Measurements from ENCODE around the gene GAB2. TPM values are rescaled to one million over a fixed set of nuclear protein-coding genes. Genes with fewer than 3 reads are reported as not detected.

Gene GAB2
- polyA plus RNA-seq, 1 experiment: 8.7 TPM

DNA sequence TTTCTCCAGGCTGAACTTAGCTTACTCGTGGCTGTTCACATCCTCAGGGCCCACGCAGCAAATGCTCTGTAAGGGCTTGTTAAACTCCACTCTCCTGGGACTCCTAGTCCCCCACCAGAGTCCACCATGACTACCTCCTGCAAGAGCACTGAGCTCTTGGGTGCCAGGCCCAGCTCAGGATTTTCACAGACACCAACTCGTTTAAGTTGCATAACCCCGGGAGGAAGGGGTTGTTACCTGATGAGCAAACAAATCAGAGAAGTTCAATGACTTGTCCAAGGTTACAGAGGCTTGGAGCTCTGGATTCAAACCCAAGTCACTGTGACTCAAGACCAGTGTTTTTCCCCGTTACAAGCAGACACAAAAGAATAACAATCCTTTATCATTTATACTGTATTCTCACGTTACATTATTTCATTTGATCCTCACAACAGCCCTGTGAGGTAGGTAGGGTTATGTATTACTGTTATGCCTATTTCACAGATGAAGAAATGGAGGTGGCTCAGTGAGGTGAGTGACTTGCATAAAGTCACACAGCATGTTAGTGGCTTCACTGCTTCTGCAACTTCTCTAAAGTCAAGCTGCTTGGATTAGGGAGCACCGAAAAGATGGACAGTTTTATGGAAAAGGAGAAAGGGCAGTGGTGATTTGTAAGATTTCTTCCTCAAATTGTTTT lies 246.6 kb downstream of the GAB2 start:
- no peaks in the 10 kb centered on the region for H3K27me3 ChIP-seq (ENCODE audit: control insufficient read depth, insufficient read depth, low read length)
- H3K27ac ChIP-seq (ENCODE audit: low read depth, low read length): peak overlapping the region; percentile 31
- no peak for DNase-seq (ENCODE audit: low read depth, low spot score)
- no peaks in the 10 kb centered on the region for H3K9me3 ChIP-seq (ENCODE audit: control insufficient read depth, insufficient read depth, low read length)
- CTCF ChIA-PET: interaction anchor here (1.3 kb wide), 1 partner anchor 393 kb away, joined by 5 read pairs; no protein-coding TSS in a partner anchor
- H3K4me3 ChIP-seq (ENCODE audit: low read depth, low read length): no peak overlapping the region
- TF ChIP-seq, protein P1, sequence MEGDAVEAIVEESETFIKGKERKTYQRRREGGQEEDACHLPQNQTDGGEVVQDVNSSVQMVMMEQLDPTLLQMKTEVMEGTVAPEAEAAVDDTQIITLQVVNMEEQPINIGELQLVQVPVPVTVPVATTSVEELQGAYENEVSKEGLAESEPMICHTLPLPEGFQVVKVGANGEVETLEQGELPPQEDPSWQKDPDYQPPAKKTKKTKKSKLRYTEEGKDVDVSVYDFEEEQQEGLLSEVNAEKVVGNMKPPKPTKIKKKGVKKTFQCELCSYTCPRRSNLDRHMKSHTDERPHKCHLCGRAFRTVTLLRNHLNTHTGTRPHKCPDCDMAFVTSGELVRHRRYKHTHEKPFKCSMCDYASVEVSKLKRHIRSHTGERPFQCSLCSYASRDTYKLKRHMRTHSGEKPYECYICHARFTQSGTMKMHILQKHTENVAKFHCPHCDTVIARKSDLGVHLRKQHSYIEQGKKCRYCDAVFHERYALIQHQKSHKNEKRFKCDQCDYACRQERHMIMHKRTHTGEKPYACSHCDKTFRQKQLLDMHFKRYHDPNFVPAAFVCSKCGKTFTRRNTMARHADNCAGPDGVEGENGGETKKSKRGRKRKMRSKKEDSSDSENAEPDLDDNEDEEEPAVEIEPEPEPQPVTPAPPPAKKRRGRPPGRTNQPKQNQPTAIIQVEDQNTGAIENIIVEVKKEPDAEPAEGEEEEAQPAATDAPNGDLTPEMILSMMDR (IDR thresholded peaks at IDR 0.05; ENCODE audit: low read depth, low read length): no peak
- POLR2A ChIA-PET: interaction anchor here (0.6 kb wide), 1 partner anchor 12 kb away, joined by 3 read pairs; no protein-coding TSS in a partner anchor

DNA sequence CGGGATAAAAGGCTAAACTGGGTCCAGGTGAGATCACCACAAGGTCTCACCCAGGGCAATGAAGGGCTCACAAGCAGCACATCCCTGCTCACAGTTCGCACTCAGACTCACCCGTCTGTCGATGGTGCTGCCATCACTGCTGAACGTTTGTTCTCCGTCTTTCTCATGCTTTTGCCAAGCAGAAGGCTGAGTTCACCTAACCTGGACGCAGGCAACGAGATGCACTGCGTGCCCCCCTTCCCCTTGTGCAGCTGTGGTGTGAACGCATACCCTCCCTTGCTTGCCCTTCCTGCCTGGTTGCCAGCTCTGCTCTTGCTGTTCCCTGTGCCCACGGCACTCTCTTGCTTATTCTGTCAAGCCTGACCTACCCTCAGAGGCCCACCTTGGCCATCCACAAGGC lies 247.2 kb downstream of the GAB2 start:
- Histone ChIP-seq H3K4me3 (ENCODE audit: low read depth, low read length) (no peak overlapping the region), H3K27me3 (ENCODE audit: control insufficient read depth, insufficient read depth, low read length) (no peaks in the 10 kb centered on the region), H3K9me3 (ENCODE audit: control insufficient read depth, insufficient read depth, low read length) (no peaks in the 10 kb centered on the region), H3K27ac (ENCODE audit: low read depth, low read length) (peak overlapping the region; percentile 31)
- DNase-seq (ENCODE audit: low read depth, low spot score): no peak
- ChIA-PET POLR2A (no interaction called here), CTCF (interaction anchor here (1.3 kb wide), 1 partner anchor 394 kb away, joined by 5 read pairs; no protein-coding TSS in a partner anchor)
- TF ChIP-seq, protein P1 (IDR thresholded peaks at IDR 0.05; ENCODE audit: low read depth, low read length): no peak

DNA sequence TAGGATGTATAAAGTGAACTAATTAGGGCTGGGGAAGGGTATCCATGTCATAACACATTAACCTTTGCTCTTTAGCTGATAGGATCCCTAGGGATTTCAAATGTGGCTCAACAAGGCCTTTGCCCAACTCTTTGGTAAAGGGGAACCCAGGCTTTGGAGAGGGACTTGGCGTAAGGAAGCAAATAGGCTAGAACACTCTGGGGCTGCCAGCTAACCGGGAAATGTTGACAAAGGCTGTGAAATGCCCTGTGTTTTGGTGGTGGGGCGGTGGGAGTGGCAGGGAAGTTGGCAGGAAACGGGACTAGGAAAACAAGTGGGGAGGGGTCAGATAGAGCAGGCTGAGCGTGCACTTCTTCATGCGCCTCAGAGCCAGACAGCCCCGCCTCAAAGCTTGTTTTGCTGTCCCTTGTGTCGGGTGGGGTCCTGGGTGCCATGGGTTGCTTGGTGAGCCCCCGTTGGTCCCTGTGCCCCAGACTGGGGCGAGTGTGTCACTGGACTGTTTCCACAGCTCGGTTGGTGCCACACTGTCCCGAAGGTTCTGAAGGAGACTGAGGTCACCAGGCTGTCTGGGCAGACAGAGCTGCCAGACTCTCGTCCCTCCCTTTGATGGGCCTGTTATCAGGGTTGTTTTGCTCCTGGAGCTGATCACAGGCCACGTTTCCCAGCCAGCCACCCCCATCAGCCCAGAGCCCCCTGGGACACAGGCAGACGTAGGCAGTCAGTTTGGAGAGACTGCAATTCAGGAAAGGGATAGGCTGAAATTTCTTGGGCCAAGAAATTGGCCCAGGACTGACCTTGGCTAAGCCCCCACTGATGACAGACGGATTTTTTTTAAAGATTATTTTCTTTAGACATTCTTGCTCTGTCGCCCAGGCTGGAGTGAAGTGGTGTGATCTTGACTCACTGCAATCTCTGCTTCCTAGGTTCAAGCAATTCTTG lies 248.8 kb downstream of the GAB2 start:
- no peaks in the 10 kb centered on the region for H3K27me3 ChIP-seq (ENCODE audit: control insufficient read depth, insufficient read depth, low read length)
- peak overlapping the region; percentile 91 for H3K27ac ChIP-seq (ENCODE audit: low read depth, low read length)
- H3K9me3 ChIP-seq (ENCODE audit: control insufficient read depth, insufficient read depth, low read length): peaks cover 5% of the 10 kb centered on the region; the same call in 1 of the 2 replicates
- POLR2A ChIA-PET: interaction anchor here (1.0 to 1.5 kb wide), 2 partner anchors 19 kb away, joined by 3 to 4 read pairs; partner anchors contain the start of genes KCTD21 and USP35
- TF ChIP-seq, protein P1 (IDR thresholded peaks at IDR 0.05; ENCODE audit: low read depth, low read length): no peak
- peak; percentile 43 for DNase-seq (ENCODE audit: low read depth, low spot score)
- no peak overlapping the region for H3K4me3 ChIP-seq (ENCODE audit: low read depth, low read length)
- CTCF ChIA-PET: interaction anchor here (0.5 kb wide), 1 partner anchor 242 kb away, joined by 6 read pairs; no protein-coding TSS in a partner anchor

DNA sequence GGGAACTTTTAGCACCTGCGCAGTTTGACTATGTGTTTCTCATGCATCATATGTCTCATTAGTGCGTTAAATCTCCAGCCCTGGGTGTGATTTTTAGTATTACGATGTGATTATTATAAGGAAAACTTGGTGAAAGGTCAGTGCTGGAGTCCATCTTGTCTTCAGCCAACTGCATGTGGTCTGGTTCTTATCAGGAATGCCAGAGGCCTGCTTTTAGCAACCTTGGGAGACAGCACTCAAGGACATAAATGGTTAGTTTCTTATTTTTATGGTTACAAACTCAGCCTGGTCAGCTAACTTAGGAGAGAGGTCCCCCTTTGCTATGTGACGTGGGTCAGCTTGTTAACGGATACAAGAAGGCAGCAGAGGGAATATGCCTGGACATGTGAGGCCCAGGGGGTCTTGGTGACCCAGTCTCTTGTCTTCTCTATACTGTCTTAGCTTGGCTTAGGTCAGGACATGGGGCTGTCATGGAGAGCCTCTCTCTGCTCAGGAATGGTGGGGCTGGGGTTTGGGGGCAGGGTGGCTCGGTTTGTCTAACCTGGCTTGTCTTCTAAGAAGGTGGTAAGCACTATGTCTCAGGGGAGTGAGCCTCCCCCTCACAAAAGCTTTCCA lies 250.7 kb downstream of the GAB2 start:
- Histone ChIP-seq H3K4me3 (ENCODE audit: low read depth, low read length) (no peak overlapping the region), H3K27me3 (ENCODE audit: control insufficient read depth, insufficient read depth, low read length) (no peaks in the 10 kb centered on the region), H3K9me3 (ENCODE audit: control insufficient read depth, insufficient read depth, low read length) (peaks cover 5% of the 10 kb centered on the region; the same call in 1 of the 2 replicates), H3K27ac (ENCODE audit: low read depth, low read length) (peak overlapping the region; percentile 11)
- ChIA-PET POLR2A (interaction anchor here (1.5 kb wide), 1 partner anchor 21 kb away, joined by 3 read pairs; the partner anchor contains the start of genes KCTD21 and USP35), CTCF (no interaction called here)
- TF ChIP-seq, protein P1 (IDR thresholded peaks at IDR 0.05; ENCODE audit: low read depth, low read length): no peak
- no peak for DNase-seq (ENCODE audit: low read depth, low spot score)

Other genes starting within 250 kb of the GAB2 start
- 18.4 and 19.7 TPM in 2 replicates for gene KCTD21, start 229.2 kb downstream of the GAB2 start, polyA plus RNA-seq (2011; rRNA removed)
- gene USP35, start 228.9 kb downstream of the GAB2 start, polyA plus RNA-seq (2011; rRNA removed): 5.5 and 6.0 TPM in 2 replicates
- gene NARS2, start 157.0 kb upstream of the GAB2 start, polyA plus RNA-seq (2011; rRNA removed): 10.6 and 18.4 TPM in 2 replicates

All from AG04450 (cell line).